GM23248 (cell line): ENCODE data around the gene DDTL. TPM values are rescaled to one million over a fixed set of nuclear protein-coding genes. Genes with fewer than 3 reads are reported as not detected.

Experiments
- DNase-seq: peaks from one replicate; pipeline ENCODE4 v3.0.0-alpha.2; 2015
- H2AFZ ChIP-seq: fragments of 200-600 bp; sonication (generic); 2 replicates; pipeline ENCODE4 v1.6.1; 2016; ENCODE audit warnings: antibody characterized with exemption
- H3F3A ChIP-seq: fragments of 200-600 bp; sonication (generic); 2 replicates; pipeline ENCODE4 v1.6.1; 2016; ENCODE audit warnings: mild to moderate bottlenecking, antibody characterized with exemption, mixed run types; ENCODE audit not compliant: insufficient read depth
- H3K27ac ChIP-seq: fragments of 200-600 bp; sonication (generic); 2 replicates; pipeline ENCODE4 v1.5.1; 2016; ENCODE audit warnings: mild to moderate bottlenecking
- H3K27me3 ChIP-seq: fragments of 200-600 bp; sonication (generic); replicated peaks from 2 replicates; pipeline ENCODE4 v1.6.1; 2016; ENCODE audit warnings: mild to moderate bottlenecking; ENCODE audit not compliant: insufficient read depth
- H3K36me3 ChIP-seq: fragments of 200-600 bp; sonication (generic); 2 replicates; pipeline ENCODE4 v1.6.1; 2016; ENCODE audit warnings: low read depth, mild to moderate bottlenecking
- H3K4me1 ChIP-seq: fragments of 200-600 bp; sonication (generic); 2 replicates; pipeline ENCODE4 v1.6.1; 2016; ENCODE audit warnings: mild to moderate bottlenecking; ENCODE audit not compliant: insufficient read depth
- H3K4me2 ChIP-seq: fragments of 200-600 bp; sonication (generic); one replicate; pipeline ENCODE4 v1.6.1; 2016; ENCODE audit warnings: mild to moderate bottlenecking; ENCODE audit not compliant: unreplicated experiment
- H3K4me3 ChIP-seq: fragments of 200-600 bp; sonication (generic); 2 replicates; pipeline ENCODE4 v1.5.1; 2016; ENCODE audit warnings: mild to moderate bottlenecking
- H3K79me2 ChIP-seq: fragments of 200-600 bp; sonication (generic); 2 replicates; pipeline ENCODE4 v1.6.1; 2016; ENCODE audit warnings: mild to moderate bottlenecking; ENCODE audit not compliant: insufficient read depth
- H3K9ac ChIP-seq: fragments of 200-600 bp; sonication (generic); 2 replicates; pipeline ENCODE4 v1.6.1; 2016; ENCODE audit warnings: mild to moderate bottlenecking
- H3K9me2 ChIP-seq: fragments of 200-600 bp; sonication (generic); 2 replicates; pipeline ENCODE4 v1.6.1; 2016; ENCODE audit warnings: mixed run types, mild to moderate bottlenecking, moderate library complexity; ENCODE audit not compliant: insufficient read depth
- H3K9me3 ChIP-seq: fragments of 200-600 bp; sonication (generic); one replicate; pipeline ENCODE4 v1.6.1; 2017; ENCODE audit warnings: low read depth
- H4K20me1 ChIP-seq: fragments of 200-600 bp; sonication (generic); 2 replicates; pipeline ENCODE4 v1.6.0; 2016; ENCODE audit not compliant: insufficient read depth
- EZH2 ChIP-seq: fragments of 200-600 bp; sonication (generic); IDR thresholded peaks from 2 replicates; pipeline ENCODE4 v1.6.1; 2018; ENCODE audit warnings: antibody characterized with exemption, mild to moderate bottlenecking; ENCODE audit not compliant: insufficient read depth, poor library complexity, severe bottlenecking
- EZH2phosphoT487 ChIP-seq: fragments of 200-600 bp; sonication (generic); IDR thresholded peaks from 2 replicates; pipeline ENCODE4 v1.6.1; 2018; ENCODE audit warnings: antibody characterized with exemption, moderate library complexity, mild to moderate bottlenecking, low read depth; ENCODE audit not compliant: insufficient read depth
- WGBS, 2 experiments: methylation state at CpG; one replicate each; pipeline ENCODE4 v1.1.6; 2015 to 2017; ENCODE audit warnings: low lambda C conversion rate in 2 of 2, low coverage in 1 of 2; ENCODE audit errors: missing lambda C conversion rate in 2 of 2; 5-methylcytosine and 5-hydroxymethylcytosine counted together
- in situ Hi-C: fragments of 300-500 bp; cut with MboI; formaldehyde crosslinking; loops from 2 replicates; pipeline ENCODE4 v1.15.0; 2020
- polyA plus RNA-seq: library from polyadenylated mRNA; unstranded; fragments of >200 nt; fragmentation: Nextera tagmentation; extraction: Ambion mirVana; gene quantifications from 2 replicates; pipeline ENCODE4 v1.2.1, GENCODE V29; 2016
- total RNA-seq: library from RNA; depleted of rRNA; stranded (reverse); fragments of >200 nt; shearing (Covaris generic); gene quantifications from 2 replicates; pipeline ENCODE4 v1.2.3, GENCODE V29; 2014

Gene DDTL
- total and polyA plus RNA-seq, 2 experiments from 2014 or later, result 2.4 TPM; not detected in 1

- Histone ChIP-seq H3K36me3 (no peaks in the 10 kb centered on the region), H3K4me2 (no peak overlapping the region), H3K4me3 (no peak overlapping the region), H3F3A (no peaks in the 10 kb centered on the region), H3K79me2 (peaks cover under 1% of the 10 kb centered on the region; the same call in 1 of the 2 replicates), H3K4me1 (no peaks in the 10 kb centered on the region), H3K27me3 (no peaks in the 10 kb centered on the region), H2AFZ (no peak overlapping the region), H3K27ac (no peak overlapping the region), H4K20me1 (no peaks in the 10 kb centered on the region), H3K9ac (no peak overlapping the region), H3K9me2 (no peaks in the 10 kb centered on the region), H3K9me3 (no peaks in the 10 kb centered on the region)
- in situ Hi-C loops, result no loop called here
- 67% methylated on average over 10 of the region's 10 CpGs for WGBS, 2 experiments
- TF ChIP-seq EZH2phosphoT487 (no peak), EZH2 (no peak)
- DNase-seq, result no peak
Observed at GRCh38 chr22:24006207-24006913, 39.7 kb downstream of the DDTL start.

- no peaks in the 10 kb centered on the region for H3K9me3 ChIP-seq
- WGBS, 2 experiments, result 77 to 80% methylated on average over 6 of the region's 6 CpGs
Observed at GRCh38 chr22:24006914-24007214, 40.2 kb downstream of the DDTL start.

GRCh38 chr22:24007253-24008021, 40.7 kb downstream of the DDTL start:
- H3K27ac ChIP-seq, result no peak overlapping the region
- no peak overlapping the region for H3K4me3 ChIP-seq
- in situ Hi-C loops, result no loop called here
- H3K4me2 ChIP-seq, result no peak overlapping the region
- H4K20me1 ChIP-seq, result no peaks in the 10 kb centered on the region
- 62% methylated on average over 8 of the region's 8 CpGs for WGBS, 2 experiments
- no peaks in the 10 kb centered on the region for H3K9me2 ChIP-seq
- no peaks in the 10 kb centered on the region for H3K36me3 ChIP-seq
- no peaks in the 10 kb centered on the region for H3K27me3 ChIP-seq
- no peak for DNase-seq
- TF ChIP-seq EZH2phosphoT487, result no peak
- TF ChIP-seq EZH2, result no peak
- no peak overlapping the region for H2AFZ ChIP-seq
- no peak overlapping the region for H3K9ac ChIP-seq
- H3K9me3 ChIP-seq, result no peaks in the 10 kb centered on the region
- H3F3A ChIP-seq, result no peaks in the 10 kb centered on the region
- peaks cover 12% of the 10 kb centered on the region for H3K79me2 ChIP-seq
- H3K4me1 ChIP-seq, result 0 out of 2 replicates have a peak, but pooled peaks cover 3% of the 10 kb centered on the region

More at GRCh38 chr22:24006914-24007214, 40.2 kb downstream of the DDTL start:
- Histone ChIP-seq H4K20me1 (no peaks in the 10 kb centered on the region), H3K4me3 (no peak overlapping the region), H2AFZ (no peak overlapping the region), H3K79me2 (peaks cover 6% of the 10 kb centered on the region), H3K36me3 (no peaks in the 10 kb centered on the region), H3K9me2 (no peaks in the 10 kb centered on the region), H3K9ac (no peak overlapping the region), H3K4me2 (no peak overlapping the region), H3K4me1 (no peaks in the 10 kb centered on the region), H3F3A (no peaks in the 10 kb centered on the region), H3K27ac (no peak overlapping the region), H3K27me3 (no peaks in the 10 kb centered on the region)
- TF ChIP-seq EZH2phosphoT487, result no peak
- TF ChIP-seq EZH2, result no peak
- in situ Hi-C loops, result no loop called here
- no peak for DNase-seq

- H3K9me3 ChIP-seq, result no peaks in the 10 kb centered on the region
- H3K4me3 ChIP-seq, result no peak overlapping the region
- TF ChIP-seq EZH2phosphoT487 (no peak), EZH2 (no peak)
- H3K36me3 ChIP-seq, result no peaks in the 10 kb centered on the region
- DNase-seq, result no peak
- H3K27me3 ChIP-seq, result no peaks in the 10 kb centered on the region
- H3K9me2 ChIP-seq, result no peaks in the 10 kb centered on the region
- no peak overlapping the region for H3K9ac ChIP-seq
- H2AFZ ChIP-seq, result no peak overlapping the region
- H3K4me1 ChIP-seq, result 0 out of 2 replicates have a peak, but pooled peaks cover 9% of the 10 kb centered on the region
- in situ Hi-C loops, result no loop called here
- peaks cover 17% of the 10 kb centered on the region for H3K79me2 ChIP-seq
- no peak overlapping the region for H3K27ac ChIP-seq
- H3F3A ChIP-seq, result no peaks in the 10 kb centered on the region
- 60 to 62% methylated on average over 1 of the region's 1 CpG for WGBS, 2 experiments
- no peaks in the 10 kb centered on the region for H4K20me1 ChIP-seq
- no peak overlapping the region for H3K4me2 ChIP-seq
Observed at GRCh38 chr22:24008022-24008283, 41.3 kb downstream of the DDTL start.
